HCT116 (cell line): ENCODE data around the gene MSRB2. TPM values are rescaled to one million over a fixed set of nuclear protein-coding genes. Genes with fewer than 3 reads are reported as not detected.

Experiments
- ATAC-seq: fragments of 200-7000 bp; cut with Tn5 transposase; 2 replicates; pipeline ENCODE4 v1.9.1; 2020; ENCODE audit warnings: mild to moderate bottlenecking, moderate library complexity
- BruUV-seq: library from RNA; stranded (reverse); fragments of 400-500 nt; replicated peaks from 2 replicates; lab custom pipeline; 2021; lab: Mats Ljungman, UMichigan
- CTCF ChIA-PET: fragments of 300-600 bp; sonication (Branson Sonifier 250); formaldehyde crosslinking; loops from one replicate; lab custom pipeline; 2021; ENCODE audit warnings: antibody characterized with exemption; lab: Charles Lee
- POLR2A ChIA-PET: fragments of 300-600, 350-600 bp; sonication (Branson Sonifier 250); formaldehyde crosslinking; loops from one replicate; lab custom pipeline; 2021; ENCODE audit warnings: antibody characterized with exemption; lab: Charles Lee
- RAD21 ChIA-PET, 2 experiments: fragments of 300-600 bp; sonication (Branson Sonifier 250); formaldehyde crosslinking; loops; one replicate each; lab custom pipeline; 2023; ENCODE audit warnings: low total read pairs in 2 of 2; ENCODE audit not compliant: uncharacterized antibody in 2 of 2, unreplicated experiment in 2 of 2, low non-redundant PET in 1 of 2; lab: Charles Lee
- DNase-seq: peaks from one replicate; pipeline ENCODE4 v3.0.0-alpha.2; 2010; ENCODE audit warnings: low read depth, low spot score
- H2AFZ ChIP-seq: fragments of 200-600 bp; shearing (Covaris generic), sonication (generic); 2 replicates; pipeline ENCODE4 v1.6.1; 2017; ENCODE audit warnings: low read depth, mixed run types, mixed read lengths, antibody characterized with exemption, low read length; ENCODE audit not compliant: poor library complexity, severe bottlenecking
- H3K27ac ChIP-seq: 2 replicates; pipeline ENCODE4 v1.5.1; 2012; ENCODE audit warnings: low read depth, low read length
- H3K27me3 ChIP-seq: fragments of 200-600 bp; sonication (generic); 2 replicates; pipeline ENCODE4 v1.6.1; 2016; ENCODE audit warnings: mixed run types, low read length, mixed read lengths; ENCODE audit not compliant: insufficient read depth
- H3K36me3 ChIP-seq, 2 experiments: fragments of 200-500 bp in 1 of 2; fragments of 200-600 bp in 1 of 2; sonication (Bioruptor generic) in 1 of 2; sonication (generic) in 1 of 2; 2 replicates each; pipeline versions ENCODE4 v1.5.1 to v1.6.1; 2014 to 2016; ENCODE audit warnings: low read length in 2 of 2, inconsistent platforms in 1 of 2, mixed read lengths in 1 of 2, mixed run types in 1 of 2; ENCODE audit not compliant: insufficient read depth in 2 of 2, control insufficient read depth in 1 of 2
- H3K4me1 ChIP-seq, 2 experiments: fragments of 200-600 bp in 1 of 2; sonication (generic) in 1 of 2; 2 replicates each; pipeline versions ENCODE4 v1.5.1 to v1.6.1; 2012 to 2017; ENCODE audit warnings: low read length in 2 of 2, inconsistent platforms in 1 of 2, mild to moderate bottlenecking in 1 of 2, mixed read lengths in 1 of 2, mixed run types in 1 of 2, moderate library complexity in 1 of 2; ENCODE audit not compliant: insufficient read depth in 2 of 2, control insufficient read depth in 1 of 2
- H3K4me2 ChIP-seq: fragments of 200-600 bp; sonication (generic); 2 replicates; pipeline ENCODE4 v1.6.1; 2017; ENCODE audit warnings: mixed run types, low read length, mixed read lengths
- H3K4me3 ChIP-seq, 2 experiments: fragments of 200-600 bp in 1 of 2; sonication (generic) in 1 of 2; replicated peaks in 1 of 2; 2 replicates each; pipeline ENCODE4 v1.5.1; 2011 to 2016; ENCODE audit warnings: low read length in 2 of 2, control low read depth in 1 of 2, low read depth in 1 of 2, mild to moderate bottlenecking in 1 of 2, mixed read lengths in 1 of 2, mixed run types in 1 of 2
- H3K79me2 ChIP-seq: fragments of 200-600 bp; sonication (generic); 2 replicates; pipeline ENCODE4 v1.6.1; 2017; ENCODE audit warnings: mild to moderate bottlenecking, mixed run types, low read length, moderate library complexity, mixed read lengths; ENCODE audit not compliant: insufficient read depth
- H3K9ac ChIP-seq: fragments of 200-600 bp; sonication (generic); 2 replicates; pipeline ENCODE4 v1.6.1; 2016; ENCODE audit warnings: low read length, mixed read lengths
- H3K9me2 ChIP-seq: fragments of 200-600 bp; sonication (generic), shearing (Covaris generic); 2 replicates; pipeline ENCODE4 v1.6.1; 2017; ENCODE audit warnings: mixed run types, mild to moderate bottlenecking, moderate library complexity; ENCODE audit not compliant: insufficient read depth
- H3K9me3 ChIP-seq, 2 experiments: fragments of 200-500 bp in 1 of 2; fragments of 200-600 bp in 1 of 2; sonication (Bioruptor generic) in 1 of 2; sonication (generic) in 1 of 2; 2 replicates each; pipeline ENCODE4 v1.6.1; 2014 to 2017; ENCODE audit warnings: low read length in 2 of 2, mixed read lengths in 2 of 2, inconsistent platforms in 1 of 2, low read depth in 1 of 2, mild to moderate bottlenecking in 1 of 2, mixed run types in 1 of 2, moderate library complexity in 1 of 2; ENCODE audit not compliant: control insufficient read depth in 1 of 2, insufficient read depth in 1 of 2
- H4K20me1 ChIP-seq: fragments of 200-600 bp; sonication (generic), shearing (Covaris generic); 2 replicates; pipeline ENCODE4 v1.6.1; 2017; ENCODE audit warnings: mixed run types, mild to moderate bottlenecking, moderate library complexity; ENCODE audit not compliant: insufficient read depth
- CBX3 ChIP-seq: IDR thresholded peaks from 2 replicates; pipeline ENCODE4 v1.6.1; 2012; ENCODE audit warnings: low read depth
- EGR1 ChIP-seq: IDR thresholded peaks from 2 replicates; pipeline ENCODE4 v1.6.1; 2012; ENCODE audit warnings: low read depth
- ELF1 ChIP-seq: IDR thresholded peaks from 2 replicates; pipeline ENCODE4 v1.6.1; 2012; ENCODE audit warnings: low read depth, borderline replicate concordance
- EZH2 ChIP-seq: fragments of 200-600 bp; sonication (generic); IDR thresholded peaks from 2 replicates; pipeline ENCODE4 v1.6.1; 2017; ENCODE audit warnings: antibody characterized with exemption, mixed run types
- EZH2phosphoT487 ChIP-seq: fragments of 200-600 bp; IDR thresholded peaks from 2 replicates; pipeline ENCODE4 v1.6.1; 2018; ENCODE audit warnings: antibody characterized with exemption, borderline replicate concordance
- FOSL1 ChIP-seq: IDR thresholded peaks from 2 replicates; pipeline ENCODE4 v1.6.1; 2012; ENCODE audit warnings: low read depth
- JUND ChIP-seq: IDR thresholded peaks from 2 replicates; pipeline ENCODE4 v1.6.1; 2012
- POLR2AphosphoS5 ChIP-seq: IDR thresholded peaks from 2 replicates; pipeline ENCODE4 v1.6.1; 2011; ENCODE audit warnings: mild to moderate bottlenecking, low read depth, low read length, moderate library complexity
- RAD21 ChIP-seq: IDR thresholded peaks from 2 replicates; pipeline ENCODE4 v1.6.1; 2012; ENCODE audit warnings: low read depth, mild to moderate bottlenecking
- SIN3A ChIP-seq: IDR thresholded peaks from 2 replicates; pipeline ENCODE4 v1.6.1; 2012; ENCODE audit warnings: low read depth
- SP1 ChIP-seq: IDR thresholded peaks from 2 replicates; pipeline ENCODE4 v1.6.1; 2012; ENCODE audit warnings: low read depth
- SRF ChIP-seq: IDR thresholded peaks from 2 replicates; pipeline ENCODE4 v1.6.1; 2012; ENCODE audit warnings: low read depth
- TCF7L2 ChIP-seq: IDR thresholded peaks from 2 replicates; pipeline ENCODE4 v1.7.0; 2011; ENCODE audit warnings: borderline replicate concordance, inconsistent platforms; ENCODE audit not compliant: insufficient read depth, insufficient read length; ENCODE audit errors: extremely low read depth
- YY1 ChIP-seq: IDR thresholded peaks from 2 replicates; pipeline ENCODE4 v1.6.1; 2011; ENCODE audit warnings: low read length, low read depth, moderate library complexity, mild to moderate bottlenecking; ENCODE audit not compliant: insufficient replicate concordance; ENCODE audit errors: extremely low read depth
- ZBTB33 ChIP-seq: IDR thresholded peaks from 2 replicates; pipeline ENCODE4 v1.6.1; 2011; ENCODE audit warnings: mild to moderate bottlenecking, low read length, moderate library complexity; ENCODE audit not compliant: insufficient replicate concordance; ENCODE audit errors: extremely low read depth
- ZFX ChIP-seq: fragments of 450-650 bp; IDR thresholded peaks from 2 replicates; pipeline ENCODE4 v1.6.1; 2017
- ZNF274 ChIP-seq: fragments of 200-500 bp; sonication (Bioruptor generic); IDR thresholded peaks from 2 replicates; pipeline ENCODE4 v1.6.1; 2014; ENCODE audit warnings: mild to moderate bottlenecking, low read depth, low read length, inconsistent platforms
- intact Hi-C: fragments of 100-400 bp; cut with micrococcal nuclease; formaldehyde crosslinking; loops from 2 replicates; pipeline ENCODE4 v1.10.0; 2022
- total RNA-seq: library from RNA; stranded (reverse); gene quantifications from one replicate; pipeline ENCODE4 v1.2.1, GENCODE V29; 2021; ENCODE audit not compliant: unreplicated experiment
- TF ChIP-seq, protein P1 (sequence below), 3 experiments: fragments of 200-600 bp in 1 of 3; sonication (generic) in 1 of 3; IDR thresholded peaks in 2 of 3; conservative IDR thresholded peaks in 1 of 3; 2 replicates each; pipeline ENCODE4 v1.5.1; 2012 to 2017; ENCODE audit warnings: low read depth in 2 of 3, low read length in 2 of 3, antibody characterized with exemption in 1 of 3, borderline replicate concordance in 1 of 3, control low read depth in 1 of 3, mild to moderate bottlenecking in 1 of 3, mixed read lengths in 1 of 3, mixed run types in 1 of 3, moderate library complexity in 1 of 3; ENCODE audit not compliant: insufficient read depth in 1 of 3
- TF ChIP-seq, protein P2 (sequence below): IDR thresholded peaks from 2 replicates; pipeline ENCODE4 v1.6.1; 2012
- TF ChIP-seq, protein P3 (sequence below): IDR thresholded peaks from 2 replicates; pipeline ENCODE4 v1.6.1; 2012; ENCODE audit warnings: low read depth

MSRB2 gene
- total RNA-seq, 1 experiment from 2014 or later: 13.6 TPM

DNA sequence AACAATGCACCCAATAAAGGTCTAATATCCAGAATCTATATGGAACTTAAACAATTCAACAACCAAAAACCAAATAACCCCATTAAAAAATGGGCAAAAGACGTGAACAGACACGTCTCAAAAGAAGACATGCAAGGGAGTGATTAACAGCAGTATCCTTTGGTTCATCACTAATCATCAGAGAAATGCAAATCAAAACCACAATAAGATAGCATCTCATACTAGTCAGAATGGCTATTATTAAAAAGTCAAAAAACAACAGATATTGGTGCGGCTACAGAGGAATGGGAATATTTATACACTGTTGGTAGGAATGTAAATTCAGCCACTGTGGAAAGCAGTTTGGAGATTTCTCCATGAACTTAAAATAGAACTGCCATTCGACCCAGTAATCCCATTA, 46.6 kb downstream of the MSRB2 start:
- Histone ChIP-seq H3K9me2 (no peaks in the 10 kb centered on the region), H3K36me3 (no peaks in the 10 kb centered on the region), H3K4me2 (no peak overlapping the region), H2AFZ (no peak overlapping the region), H3K27me3 (no peaks in the 10 kb centered on the region; the same call in 1 of the 2 replicates)
- POLR2A ChIA-PET: no interaction called here
- RAD21 ChIA-PET: no interaction called here
- no peak for DNase-seq
- TF ChIP-seq EZH2phosphoT487 (no peak), SIN3A (no peak), EGR1 (no peak), YY1 (no peak), SP1 (no peak), FOSL1 (no peak), JUND (no peak), ZBTB33 (no peak), SRF (no peak), TCF7L2 (no peak), ZFX (no peak), CBX3 (no peak), EZH2 (no peak), ELF1 (no peak), ZNF274 (no peak), POLR2AphosphoS5 (no peak), RAD21 (no peak)
- TF ChIP-seq, protein P1, sequence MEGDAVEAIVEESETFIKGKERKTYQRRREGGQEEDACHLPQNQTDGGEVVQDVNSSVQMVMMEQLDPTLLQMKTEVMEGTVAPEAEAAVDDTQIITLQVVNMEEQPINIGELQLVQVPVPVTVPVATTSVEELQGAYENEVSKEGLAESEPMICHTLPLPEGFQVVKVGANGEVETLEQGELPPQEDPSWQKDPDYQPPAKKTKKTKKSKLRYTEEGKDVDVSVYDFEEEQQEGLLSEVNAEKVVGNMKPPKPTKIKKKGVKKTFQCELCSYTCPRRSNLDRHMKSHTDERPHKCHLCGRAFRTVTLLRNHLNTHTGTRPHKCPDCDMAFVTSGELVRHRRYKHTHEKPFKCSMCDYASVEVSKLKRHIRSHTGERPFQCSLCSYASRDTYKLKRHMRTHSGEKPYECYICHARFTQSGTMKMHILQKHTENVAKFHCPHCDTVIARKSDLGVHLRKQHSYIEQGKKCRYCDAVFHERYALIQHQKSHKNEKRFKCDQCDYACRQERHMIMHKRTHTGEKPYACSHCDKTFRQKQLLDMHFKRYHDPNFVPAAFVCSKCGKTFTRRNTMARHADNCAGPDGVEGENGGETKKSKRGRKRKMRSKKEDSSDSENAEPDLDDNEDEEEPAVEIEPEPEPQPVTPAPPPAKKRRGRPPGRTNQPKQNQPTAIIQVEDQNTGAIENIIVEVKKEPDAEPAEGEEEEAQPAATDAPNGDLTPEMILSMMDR (IDR thresholded peaks at IDR 0.05 in 2 of 3, conservative IDR thresholded peaks at IDR 0.05 in 1 of 3; ENCODE audit: borderline replicate concordance in 1 of 3, insufficient read depth in 1 of 3, low read depth in 2 of 3, low read length in 2 of 3): no peak
- TF ChIP-seq, protein P2, sequence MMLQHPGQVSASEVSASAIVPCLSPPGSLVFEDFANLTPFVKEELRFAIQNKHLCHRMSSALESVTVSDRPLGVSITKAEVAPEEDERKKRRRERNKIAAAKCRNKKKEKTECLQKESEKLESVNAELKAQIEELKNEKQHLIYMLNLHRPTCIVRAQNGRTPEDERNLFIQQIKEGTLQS: no peak
- TF ChIP-seq, protein P3, sequence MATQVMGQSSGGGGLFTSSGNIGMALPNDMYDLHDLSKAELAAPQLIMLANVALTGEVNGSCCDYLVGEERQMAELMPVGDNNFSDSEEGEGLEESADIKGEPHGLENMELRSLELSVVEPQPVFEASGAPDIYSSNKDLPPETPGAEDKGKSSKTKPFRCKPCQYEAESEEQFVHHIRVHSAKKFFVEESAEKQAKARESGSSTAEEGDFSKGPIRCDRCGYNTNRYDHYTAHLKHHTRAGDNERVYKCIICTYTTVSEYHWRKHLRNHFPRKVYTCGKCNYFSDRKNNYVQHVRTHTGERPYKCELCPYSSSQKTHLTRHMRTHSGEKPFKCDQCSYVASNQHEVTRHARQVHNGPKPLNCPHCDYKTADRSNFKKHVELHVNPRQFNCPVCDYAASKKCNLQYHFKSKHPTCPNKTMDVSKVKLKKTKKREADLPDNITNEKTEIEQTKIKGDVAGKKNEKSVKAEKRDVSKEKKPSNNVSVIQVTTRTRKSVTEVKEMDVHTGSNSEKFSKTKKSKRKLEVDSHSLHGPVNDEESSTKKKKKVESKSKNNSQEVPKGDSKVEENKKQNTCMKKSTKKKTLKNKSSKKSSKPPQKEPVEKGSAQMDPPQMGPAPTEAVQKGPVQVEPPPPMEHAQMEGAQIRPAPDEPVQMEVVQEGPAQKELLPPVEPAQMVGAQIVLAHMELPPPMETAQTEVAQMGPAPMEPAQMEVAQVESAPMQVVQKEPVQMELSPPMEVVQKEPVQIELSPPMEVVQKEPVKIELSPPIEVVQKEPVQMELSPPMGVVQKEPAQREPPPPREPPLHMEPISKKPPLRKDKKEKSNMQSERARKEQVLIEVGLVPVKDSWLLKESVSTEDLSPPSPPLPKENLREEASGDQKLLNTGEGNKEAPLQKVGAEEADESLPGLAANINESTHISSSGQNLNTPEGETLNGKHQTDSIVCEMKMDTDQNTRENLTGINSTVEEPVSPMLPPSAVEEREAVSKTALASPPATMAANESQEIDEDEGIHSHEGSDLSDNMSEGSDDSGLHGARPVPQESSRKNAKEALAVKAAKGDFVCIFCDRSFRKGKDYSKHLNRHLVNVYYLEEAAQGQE: no peak
- TF ChIP-seq, all 23 proteins: peak for 0
- Histone ChIP-seq H3K27ac (no peak overlapping the region), H3K9ac (no peak overlapping the region), H4K20me1 (no peaks in the 10 kb centered on the region; the same call in 1 of the 2 replicates), H3K79me2 (no peaks in the 10 kb centered on the region), H3K4me1 (no peaks in the 10 kb centered on the region), H3K9me3 (no peaks in the 10 kb centered on the region), H3K4me3 (no peak overlapping the region)
- ATAC-seq: no peak
- CTCF ChIA-PET: no interaction called here
- intact Hi-C loops: no loop called here
- BruUV-seq: no TSS peak
